Activated naive CD4-positive, alpha-beta T cell treated with anti-CD3 and anti-CD28 coated beads, Interleukin-2, amount 50 U/mL, for 24 hours (primary cell): ENCODE data around the gene PTGIR.
"Not testable (repeated sequence)": the region's sequence is repeated elsewhere in the genome, so short reads cannot be mapped to it uniquely, and the experiment has no call there.

ENCODE experiments used
- H3K27ac Mint-ChIP-seq: one replicate; pipeline ENCODE4 v1.8.0; 2021; ENCODE audit warnings: mild to moderate bottlenecking, mixed read lengths
- H3K27me3 Mint-ChIP-seq: one replicate; pipeline ENCODE4 v1.8.0; 2021; ENCODE audit warnings: mixed read lengths
- H3K36me3 Mint-ChIP-seq: one replicate; pipeline ENCODE4 v1.8.0; 2021; ENCODE audit warnings: mixed read lengths
- H3K4me1 Mint-ChIP-seq: one replicate; pipeline ENCODE4 v1.8.0; 2021; ENCODE audit warnings: mixed read lengths
- H3K4me3 Mint-ChIP-seq: one replicate; pipeline ENCODE4 v1.8.0; 2021; ENCODE audit warnings: mild to moderate bottlenecking, mixed read lengths
- H3K9me3 Mint-ChIP-seq: one replicate; pipeline ENCODE4 v1.8.0; 2021; ENCODE audit warnings: mixed read lengths

PTGIR gene

DNA sequence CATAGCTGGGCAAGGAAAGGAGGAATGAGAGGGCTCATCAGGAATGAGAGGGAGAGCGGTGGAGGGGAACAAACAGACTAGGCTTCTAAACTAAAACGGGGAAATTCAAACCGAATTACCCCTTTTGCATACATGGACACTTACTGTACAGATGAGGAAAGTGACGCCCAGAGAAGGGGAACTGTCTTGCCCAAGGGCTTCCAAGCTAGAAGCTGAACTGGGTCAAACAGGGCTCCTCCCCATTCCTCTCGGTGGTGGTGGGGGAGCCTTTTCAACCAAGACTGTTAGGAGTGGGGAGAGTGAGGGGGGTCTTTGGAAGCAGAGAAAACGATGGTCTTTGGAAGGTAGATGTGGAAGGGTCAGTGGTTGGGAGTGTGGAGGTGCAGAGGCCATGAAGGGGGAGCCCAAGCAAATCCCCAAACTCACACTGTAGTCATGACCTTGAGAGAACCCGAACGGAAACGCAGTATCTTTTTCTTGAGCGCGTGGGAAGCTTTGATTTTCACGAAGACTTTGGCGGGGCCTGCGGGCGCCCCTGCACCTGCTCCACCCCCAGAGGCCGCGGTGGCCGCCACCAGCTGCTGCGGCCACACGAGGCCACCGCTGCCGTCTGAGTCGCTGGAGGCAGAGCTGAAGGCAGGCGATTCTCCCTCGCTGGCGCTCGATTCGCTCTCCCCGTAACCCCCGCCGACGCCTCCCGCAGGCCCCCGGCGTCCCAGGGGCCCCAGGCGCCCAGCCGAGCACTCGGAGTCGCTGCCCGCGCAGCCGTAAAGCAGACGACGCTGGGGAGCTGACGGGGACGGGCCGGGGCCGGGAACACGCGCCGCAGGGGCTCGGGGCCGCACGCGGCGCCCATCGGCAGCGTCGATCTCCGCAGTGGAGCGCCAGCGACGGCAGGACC is 23.4 kb upstream of the PTGIR start:
- Mint-ChIP-seq H3K4me1 (peaks cover 12% of the 10 kb centered on the region), H3K4me3 (peak overlapping the region; percentile 58), H3K27ac (peak overlapping the region; percentile 6), H3K36me3 (peaks cover 4% of the 10 kb centered on the region), H3K27me3 (peaks cover 23% of the 10 kb centered on the region), H3K9me3 (no peaks in the 10 kb centered on the region)

DNA sequence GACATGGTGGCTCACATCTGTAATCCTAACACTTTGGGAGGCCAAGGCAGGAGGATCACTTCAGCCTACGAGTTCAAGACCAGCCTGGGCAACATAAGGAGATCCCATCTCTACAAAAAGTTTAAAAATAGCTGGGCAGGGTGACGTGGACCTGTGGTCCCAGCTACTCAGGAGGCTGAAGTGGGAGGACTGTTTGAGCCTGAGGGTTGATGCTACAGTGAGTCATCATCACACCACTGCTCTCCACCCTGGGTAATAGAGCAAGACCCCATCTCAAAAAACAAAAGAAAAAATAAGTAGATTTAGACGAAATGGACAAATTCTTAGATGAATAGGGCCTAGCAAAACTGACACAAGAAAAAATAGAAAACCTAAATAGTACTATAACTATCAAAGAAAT is 21.5 kb upstream of the PTGIR start:
- Mint-ChIP-seq H3K27ac (peak overlapping the region; percentile 55), H3K9me3 (no peaks in the 10 kb centered on the region), H3K36me3 (peaks cover 4% of the 10 kb centered on the region), H3K4me1 (peaks cover 12% of the 10 kb centered on the region), H3K27me3 (peaks cover 21% of the 10 kb centered on the region), H3K4me3 (no peak overlapping the region)

DNA sequence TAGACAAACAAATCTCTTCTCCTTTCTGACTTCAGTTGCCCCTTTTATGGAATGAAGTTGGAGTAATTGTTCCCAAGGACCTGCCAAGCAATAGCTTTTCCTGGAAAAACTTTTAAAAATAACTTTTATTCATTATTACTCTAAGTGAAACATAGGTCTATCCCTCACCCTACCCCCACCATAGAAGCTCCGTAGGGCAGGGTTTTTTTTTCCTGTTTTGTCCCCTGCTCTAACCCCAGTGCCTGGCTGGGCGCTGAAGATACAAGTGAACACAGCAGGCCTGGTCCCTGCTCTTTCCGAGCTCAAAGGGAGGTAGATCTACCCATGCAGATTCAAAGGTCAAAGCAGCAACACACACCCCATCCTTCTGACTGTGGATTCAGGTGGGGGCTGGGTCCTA is 19.8 kb upstream of the PTGIR start:
- Mint-ChIP-seq H3K36me3 (peaks cover 2% of the 10 kb centered on the region), H3K4me1 (peaks cover 9% of the 10 kb centered on the region), H3K9me3 (no peaks in the 10 kb centered on the region), H3K4me3 (no peak overlapping the region), H3K27me3 (peaks cover 12% of the 10 kb centered on the region), H3K27ac (no peak overlapping the region)

DNA sequence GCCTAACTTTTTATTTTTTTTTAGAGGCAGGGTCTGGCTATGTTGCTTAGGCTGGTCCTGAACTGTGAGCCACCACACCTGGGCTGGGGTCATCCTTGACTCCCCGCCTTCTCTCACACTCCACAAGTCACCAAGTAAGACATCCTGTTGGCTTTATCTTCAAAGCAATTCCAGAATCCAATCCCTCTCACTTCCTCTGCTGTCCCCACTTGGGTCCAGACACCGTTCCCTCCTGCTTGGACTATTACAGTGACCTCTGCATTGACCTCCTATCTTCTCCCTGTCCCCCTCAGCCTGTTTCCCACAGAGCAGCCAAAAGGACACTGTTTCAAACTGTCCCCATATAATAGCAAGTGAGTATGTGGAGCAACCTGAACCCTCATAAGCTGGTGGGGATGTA is 15.8 kb upstream of the PTGIR start:
- H3K4me1 Mint-ChIP-seq = no peaks in the 10 kb centered on the region
- H3K4me3 Mint-ChIP-seq = peak overlapping the region; percentile 43
- H3K9me3 Mint-ChIP-seq = no peaks in the 10 kb centered on the region

DNA sequence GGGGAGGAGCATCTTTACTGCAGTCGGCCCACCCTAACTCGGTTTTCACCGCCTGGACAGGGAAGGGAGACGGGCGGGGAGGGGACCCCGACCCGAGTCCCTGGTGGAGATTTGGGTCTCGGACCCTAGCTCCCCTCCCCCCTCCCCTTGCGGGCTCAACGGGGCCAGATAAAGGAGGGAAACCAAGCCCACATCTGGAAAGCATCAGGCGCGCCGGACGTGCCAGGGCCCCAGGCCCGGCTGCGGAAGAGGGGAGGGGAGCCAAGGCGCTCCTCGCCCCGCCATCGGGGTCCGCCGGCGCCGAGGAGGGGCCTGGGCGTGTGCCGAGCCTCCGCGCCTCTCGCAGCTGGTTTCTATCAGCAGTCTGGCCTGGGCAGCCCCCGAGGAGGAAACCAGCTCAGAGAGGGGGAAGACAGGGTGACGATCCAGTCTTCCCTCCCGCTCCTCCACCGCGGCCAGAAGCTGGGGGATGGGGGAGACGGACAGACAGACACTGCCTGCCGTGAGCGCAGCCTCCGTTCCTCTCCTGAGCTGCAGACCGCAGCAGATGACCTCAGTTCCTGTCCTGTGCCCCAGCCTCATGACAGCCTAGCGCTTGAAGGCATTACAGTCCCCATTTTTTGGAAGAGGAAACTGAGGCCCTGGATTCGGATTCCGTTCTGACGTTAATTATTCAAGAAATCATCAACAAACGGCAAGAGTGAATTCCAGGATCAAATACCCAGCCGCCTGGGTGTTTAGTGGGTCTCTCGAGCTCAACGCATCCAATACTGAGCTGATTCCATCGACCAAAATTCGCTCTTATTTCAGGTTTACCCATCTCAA is 14.7 kb upstream of the PTGIR start:
- Mint-ChIP-seq H3K27ac (no peak overlapping the region), H3K27me3 (no peaks in the 10 kb centered on the region), H3K36me3 (no peaks in the 10 kb centered on the region), H3K9me3 (no peaks in the 10 kb centered on the region), H3K4me3 (peak overlapping the region; percentile 45), H3K4me1 (peaks cover 3% of the 10 kb centered on the region)

More for the DNA sequence above, 15.8 kb upstream of the PTGIR start:
- Mint-ChIP-seq H3K27me3 (peaks cover under 1% of the 10 kb centered on the region), H3K27ac (peak overlapping the region; percentile 44), H3K36me3 (no peaks in the 10 kb centered on the region)

DNA sequence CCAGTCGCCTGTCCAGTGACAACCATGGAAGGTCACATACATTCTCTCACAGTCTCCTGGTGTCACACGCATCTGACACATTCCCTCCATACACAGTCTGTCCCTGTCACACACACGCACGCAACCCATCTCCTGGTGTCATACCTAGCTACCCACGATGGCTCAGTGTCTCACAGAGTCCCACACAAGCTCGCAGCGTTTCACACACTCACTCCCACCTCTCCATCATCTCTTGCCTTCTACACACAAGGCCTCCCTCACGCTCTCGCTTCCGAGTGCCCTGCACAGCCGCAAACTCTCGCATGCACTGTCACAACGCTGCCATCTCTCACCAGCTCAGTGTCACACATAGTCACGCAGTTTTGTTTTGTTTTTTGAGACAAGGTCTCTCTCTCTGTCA is 12.3 kb upstream of the PTGIR start:
- H3K27me3 Mint-ChIP-seq = no peaks in the 10 kb centered on the region
- H3K4me3 Mint-ChIP-seq = no peak overlapping the region
- no peaks in the 10 kb centered on the region for H3K36me3 Mint-ChIP-seq
- no peaks in the 10 kb centered on the region for H3K9me3 Mint-ChIP-seq
- peaks cover 14% of the 10 kb centered on the region for H3K4me1 Mint-ChIP-seq
- H3K27ac Mint-ChIP-seq = no peak overlapping the region

DNA sequence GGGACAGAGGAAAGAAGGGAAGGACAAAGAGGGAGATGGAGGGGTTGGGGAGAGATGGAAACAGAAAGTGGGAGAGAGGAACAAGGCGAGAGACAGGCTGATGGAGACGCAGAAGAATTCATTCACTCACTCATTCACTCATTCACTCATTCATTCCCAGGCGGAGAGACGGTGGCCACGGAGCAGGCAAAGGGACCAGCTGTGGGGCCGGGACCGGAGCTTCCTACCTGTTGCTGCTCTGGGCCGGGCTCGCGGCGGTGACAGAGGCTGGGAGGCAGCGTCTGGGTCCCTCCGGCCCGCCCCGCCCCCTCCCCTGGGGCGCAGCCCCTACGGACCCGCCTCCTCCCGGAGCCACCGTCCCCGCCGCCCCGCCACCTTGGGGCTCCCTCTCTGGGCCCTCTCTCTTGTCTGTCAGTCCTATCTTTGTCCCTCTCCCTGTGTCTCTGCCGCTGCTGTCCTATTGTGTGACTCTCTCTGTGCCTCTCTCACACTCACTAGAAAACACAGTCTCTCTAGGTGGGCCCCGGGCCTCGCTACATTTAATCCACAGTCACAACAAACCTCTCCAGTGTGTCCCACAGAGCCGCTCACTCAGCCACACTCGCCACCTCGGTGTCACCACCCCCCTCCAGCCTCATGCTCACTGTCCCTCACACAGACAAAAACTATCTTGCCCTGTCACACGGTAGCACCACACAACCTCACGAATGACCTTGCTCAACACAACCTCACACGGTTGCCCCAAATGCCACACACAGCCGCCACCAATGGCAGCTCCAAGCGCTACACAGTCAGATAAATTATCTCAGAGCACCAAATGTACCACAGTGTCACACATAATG is 11.3 kb upstream of the PTGIR start, which contains the start of gene GNG8:
Gene GNG8 (minus strand): TSS at position 283 of the 842 bp plus-strand sequence. CDS start 1,520 bp downstream, outside the sequence.
- H3K27ac Mint-ChIP-seq = peak within 1 kb of the TSS; percentile 52
- no peaks in the 10 kb centered on the region for H3K36me3 Mint-ChIP-seq
- H3K4me1 Mint-ChIP-seq = peaks cover 14% of the 10 kb centered on the region
- H3K4me3 Mint-ChIP-seq = peak within 1 kb of the TSS; percentile 56
- H3K27me3 Mint-ChIP-seq = no peaks in the 10 kb centered on the region
- H3K9me3 Mint-ChIP-seq = no peaks in the 10 kb centered on the region

DNA sequence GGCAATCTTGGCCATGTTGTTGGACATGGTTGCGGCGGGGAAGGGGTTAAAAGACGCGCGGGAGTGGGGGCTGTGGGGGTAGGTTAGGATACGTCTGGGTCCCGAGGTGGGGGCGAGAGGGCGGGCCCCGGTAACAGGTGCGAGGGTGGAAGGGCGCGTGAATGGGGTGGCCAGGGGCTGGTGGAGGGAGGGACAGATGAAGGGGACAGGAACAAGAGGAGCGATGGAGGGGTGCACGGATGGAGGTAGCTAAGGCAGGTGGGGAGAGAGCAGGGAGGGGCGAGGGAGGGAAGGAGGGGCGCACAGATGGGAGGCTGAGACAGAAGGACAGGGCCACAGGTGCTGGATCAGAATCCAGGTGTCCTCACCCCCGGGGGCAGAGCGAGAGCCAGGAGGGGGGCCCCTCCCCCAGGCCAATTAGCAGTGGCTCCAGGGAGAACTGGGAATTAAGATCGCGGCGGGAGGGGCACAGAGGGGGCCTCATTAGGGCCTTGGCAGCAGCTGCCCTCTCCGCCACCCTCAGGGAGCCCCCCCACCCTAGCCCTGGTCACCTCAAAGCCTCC is 9.8 kb upstream of the PTGIR start:
- Mint-ChIP-seq H3K4me1 (peaks cover 14% of the 10 kb centered on the region), H3K36me3 (no peaks in the 10 kb centered on the region), H3K27me3 (no peaks in the 10 kb centered on the region), H3K9me3 (no peaks in the 10 kb centered on the region), H3K27ac (no peak overlapping the region), H3K4me3 (peak overlapping the region; percentile 19)

DNA sequence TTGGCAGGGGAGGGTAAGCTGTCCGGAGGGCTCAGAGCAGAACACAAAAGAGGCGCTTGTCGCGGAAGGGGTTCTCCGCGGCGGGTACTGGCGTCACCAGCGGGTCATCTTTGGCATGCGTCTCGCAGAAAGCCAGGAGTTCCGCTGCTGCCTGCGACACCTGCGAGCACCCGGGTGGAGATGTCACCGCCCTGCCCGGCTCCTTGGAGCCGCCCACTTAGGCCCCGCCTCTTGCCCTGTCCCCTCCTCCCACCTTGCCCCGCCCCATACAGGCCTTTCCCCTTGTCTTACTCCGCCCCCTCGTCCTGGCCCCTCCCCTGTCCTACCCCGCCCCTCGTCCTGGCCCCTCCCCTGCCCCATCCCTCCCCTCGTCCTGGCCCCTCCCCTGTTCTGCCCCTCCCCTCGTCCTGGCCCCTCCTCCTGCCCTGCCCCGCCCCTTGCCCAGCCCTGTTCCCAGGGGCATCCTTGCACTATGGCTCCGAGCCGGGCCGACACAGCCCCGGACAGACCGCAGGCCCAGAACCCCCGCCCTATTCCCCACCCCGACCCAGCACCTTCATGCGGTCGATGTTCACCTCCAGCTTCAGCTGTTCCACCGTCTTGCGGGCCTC is 9.3 kb upstream of the PTGIR start:
- no peaks in the 10 kb centered on the region for H3K9me3 Mint-ChIP-seq
- H3K27ac Mint-ChIP-seq = no peak overlapping the region
- peak overlapping the region; percentile 72 for H3K4me3 Mint-ChIP-seq
- H3K4me1 Mint-ChIP-seq = peaks cover 15% of the 10 kb centered on the region
- no peaks in the 10 kb centered on the region for H3K36me3 Mint-ChIP-seq
- no peaks in the 10 kb centered on the region for H3K27me3 Mint-ChIP-seq

DNA sequence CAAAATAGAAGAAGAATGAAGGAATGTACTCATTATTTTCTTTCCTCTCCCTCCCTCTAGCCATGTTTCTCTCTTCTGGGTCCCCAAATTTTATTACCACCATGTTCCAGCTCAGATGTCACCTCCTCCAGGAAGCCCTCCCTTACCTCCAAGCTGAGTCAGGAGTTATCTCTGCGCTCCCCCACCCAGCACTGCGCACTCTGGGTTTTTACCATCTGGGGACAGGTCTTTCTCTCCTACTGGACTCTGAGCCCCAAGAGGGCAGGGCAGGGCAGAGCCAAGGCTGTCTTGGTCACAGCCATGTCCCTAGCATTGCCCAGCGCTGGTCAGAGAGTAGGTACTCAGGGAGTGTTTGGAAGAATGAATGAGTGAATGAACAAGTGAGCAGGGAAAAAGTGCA is 8.2 kb upstream of the PTGIR start:
- Mint-ChIP-seq H3K4me3 (peak overlapping the region; percentile 72), H3K27me3 (no peaks in the 10 kb centered on the region), H3K9me3 (no peaks in the 10 kb centered on the region), H3K27ac (no peak overlapping the region), H3K36me3 (no peaks in the 10 kb centered on the region), H3K4me1 (peaks cover 20% of the 10 kb centered on the region)

DNA sequence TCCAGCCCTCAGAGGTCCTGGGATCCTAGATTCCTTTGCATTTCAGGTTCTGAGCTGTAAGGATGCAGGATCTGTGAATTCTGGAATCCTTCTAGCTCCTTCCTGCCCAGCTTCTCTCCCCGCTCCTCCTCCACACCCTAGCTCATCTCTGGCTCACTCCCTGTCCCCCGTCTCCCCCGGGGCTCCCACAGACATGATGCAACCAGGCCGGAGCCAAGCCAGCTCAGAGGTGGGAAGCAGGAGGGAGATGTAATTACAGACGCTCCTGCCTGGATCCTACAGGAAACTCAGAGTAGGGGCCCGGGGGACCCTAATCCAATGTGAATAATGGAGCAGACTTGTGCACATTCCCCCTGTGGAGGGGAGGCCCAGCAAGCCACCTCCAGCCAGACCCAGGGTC is 6.6 kb upstream of the PTGIR start:
- Mint-ChIP-seq H3K27me3 (no peaks in the 10 kb centered on the region), H3K27ac (no peak overlapping the region), H3K4me3 (no peak overlapping the region), H3K4me1 (peaks cover 26% of the 10 kb centered on the region), H3K36me3 (no peaks in the 10 kb centered on the region), H3K9me3 (no peaks in the 10 kb centered on the region)

DNA sequence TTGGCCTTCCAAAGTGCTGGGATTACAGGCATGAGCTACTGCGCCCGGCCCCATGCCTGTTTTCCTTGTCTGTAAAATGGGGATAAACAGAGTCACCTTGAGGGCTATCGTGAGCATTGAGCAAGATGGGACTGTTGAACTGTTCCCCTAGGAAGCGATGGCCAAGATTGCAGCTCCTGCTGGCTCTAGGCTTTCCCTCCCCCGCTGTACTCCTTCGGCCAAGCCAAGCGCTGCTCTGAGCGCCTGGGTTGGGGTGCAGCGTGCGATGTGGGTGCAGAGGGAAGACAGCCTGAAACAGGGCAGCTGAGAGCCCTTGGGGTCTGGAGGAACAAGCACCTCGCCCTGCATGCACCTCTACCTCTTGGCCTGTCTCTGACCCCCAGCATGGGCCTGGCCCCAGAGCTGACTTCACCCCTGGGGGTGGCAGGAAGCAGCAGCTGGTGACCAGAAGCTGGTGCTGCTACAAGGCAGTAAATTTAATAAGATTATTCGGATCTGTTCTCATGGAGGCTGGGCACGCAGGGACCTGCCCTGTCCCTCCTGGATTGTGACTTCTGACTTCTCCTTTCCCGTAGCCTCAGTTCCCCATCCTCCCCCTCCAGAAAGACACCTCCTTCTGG is 5.8 kb upstream of the PTGIR start:
- H3K4me1 Mint-ChIP-seq = peaks cover 26% of the 10 kb centered on the region
- no peaks in the 10 kb centered on the region for H3K27me3 Mint-ChIP-seq
- H3K4me3 Mint-ChIP-seq = no peak overlapping the region
- no peaks in the 10 kb centered on the region for H3K9me3 Mint-ChIP-seq
- H3K36me3 Mint-ChIP-seq = no peaks in the 10 kb centered on the region
- no peak overlapping the region for H3K27ac Mint-ChIP-seq

DNA sequence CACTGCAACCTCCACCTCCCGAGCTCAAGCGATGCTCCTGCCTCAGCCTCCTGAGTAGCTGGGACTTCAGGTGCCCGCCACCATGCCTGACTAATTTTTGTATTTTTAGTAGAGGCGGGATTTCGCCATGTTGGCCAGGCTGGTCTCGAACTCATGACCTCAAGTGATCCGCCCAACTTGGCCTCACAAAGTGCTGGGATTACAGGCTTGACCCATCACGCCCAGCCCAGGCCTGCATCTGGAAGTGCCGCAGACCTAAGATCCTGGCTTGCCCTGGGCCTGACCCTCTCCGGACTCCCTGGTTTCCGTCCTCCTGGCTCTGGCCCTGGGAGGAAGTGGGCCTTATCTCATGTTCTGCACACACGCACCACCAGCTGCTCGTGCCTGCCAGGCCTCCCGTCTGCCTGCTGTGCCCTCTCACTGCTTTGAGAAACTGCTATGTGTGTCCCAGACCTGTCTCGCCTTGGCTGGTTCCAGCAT is 4.7 kb upstream of the PTGIR start:
- H3K27ac Mint-ChIP-seq = peak overlapping the region; percentile 70

DNA sequence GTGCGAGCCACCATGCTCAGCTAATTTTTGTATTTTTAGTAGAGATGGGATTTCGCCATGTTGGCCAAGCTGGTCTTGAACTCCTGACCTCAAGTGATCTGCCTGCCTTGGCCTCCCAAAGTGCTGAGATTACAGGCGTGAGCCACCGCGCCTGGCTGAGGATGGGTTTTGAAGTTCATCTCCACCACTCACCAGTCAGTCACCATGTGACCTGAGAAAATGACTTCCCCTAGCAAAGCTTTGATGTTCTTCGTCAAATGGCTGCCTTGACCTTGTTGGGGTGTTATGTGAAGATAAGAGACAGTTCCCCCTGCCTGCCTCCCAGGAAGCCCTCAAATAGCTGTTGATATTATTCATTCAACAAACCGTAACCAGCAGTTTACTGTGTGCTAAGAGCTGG is 4.1 kb upstream of the PTGIR start:
- Mint-ChIP-seq H3K27ac (peak overlapping the region; percentile 30), H3K4me1 (peaks cover 37% of the 10 kb centered on the region)
- not testable (repeated sequence) for H3K36me3 Mint-ChIP-seq, H3K27me3 Mint-ChIP-seq, H3K4me3 Mint-ChIP-seq, H3K9me3 Mint-ChIP-seq

More for the DNA sequence above, 4.7 kb upstream of the PTGIR start:
- H3K9me3 Mint-ChIP-seq = no peaks in the 10 kb centered on the region
- peaks cover 31% of the 10 kb centered on the region for H3K4me1 Mint-ChIP-seq
- no peaks in the 10 kb centered on the region for H3K27me3 Mint-ChIP-seq
- no peak overlapping the region for H3K4me3 Mint-ChIP-seq
- no peaks in the 10 kb centered on the region for H3K36me3 Mint-ChIP-seq
